ENCODE data around the gene ARHGEF39. TPM values are rescaled to one million over a fixed set of nuclear protein-coding genes. Genes with fewer than 3 reads are reported as not detected.
A peak's percentile ranks its signal among the peaks of the same experiment; 100 is the strongest.

The ARHGEF39 gene
- total RNA-seq, 2 experiments from 2014 or later, result 16.0 to 19.9 TPM

DNA sequence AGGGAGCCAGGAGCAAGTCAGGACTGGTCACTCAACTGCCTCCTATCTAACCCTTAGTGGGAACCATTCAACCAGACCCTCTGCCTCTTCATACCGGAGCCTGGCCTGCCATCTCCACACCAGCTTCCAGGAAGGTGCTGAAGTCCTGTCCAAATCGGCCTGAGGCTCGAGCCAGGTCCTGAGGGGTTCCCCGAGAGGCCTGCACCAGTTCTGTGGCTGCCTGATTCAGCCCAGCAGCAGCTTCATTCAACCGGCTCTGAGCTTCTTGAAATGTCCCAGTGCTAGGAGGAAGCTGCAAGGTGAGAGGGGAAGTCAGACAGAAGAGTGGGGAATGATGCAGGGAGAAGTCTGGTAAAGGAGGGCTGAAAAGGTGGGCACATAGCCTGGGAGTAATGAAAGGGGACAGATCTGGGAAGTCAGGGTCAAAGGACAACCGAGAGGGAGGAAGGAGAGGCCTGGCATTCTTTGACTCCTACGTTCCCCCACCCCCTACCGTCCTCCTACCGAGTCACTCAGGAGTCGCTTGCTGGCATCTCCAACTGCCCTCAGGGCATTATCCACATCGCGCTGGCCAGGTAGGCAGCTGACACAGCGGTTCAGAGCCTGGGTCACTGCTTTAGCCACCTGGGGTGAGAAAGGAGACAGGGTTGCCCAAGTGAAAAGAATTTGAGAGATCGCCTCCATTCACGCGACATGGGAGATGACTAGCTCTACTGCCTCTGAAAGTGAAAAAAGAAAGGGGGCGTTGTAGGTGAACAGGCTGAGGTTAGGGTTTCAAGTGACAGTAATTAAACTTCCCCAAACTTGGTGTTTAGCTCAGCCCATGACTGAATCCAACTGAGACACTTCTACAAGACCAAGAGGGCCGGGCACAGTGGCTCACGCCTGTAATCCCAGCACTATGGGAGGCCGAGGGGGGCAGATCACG lies 46.8 kb upstream of the ARHGEF39 start:
- Mint-ChIP-seq H3K9me3 (no peaks in the 10 kb centered on the region), H3K27ac (peak overlapping the region; percentile 28), H3K4me3 (no peak overlapping the region), H3K27me3 (no peaks in the 10 kb centered on the region), H3K4me1 (ENCODE audit: low read depth) (peaks cover 4% of the 10 kb centered on the region), H3K36me3 (ENCODE audit: low read depth) (peaks cover 60% of the 10 kb centered on the region)
- DNase-seq, result no peak
- intact Hi-C loops (cut with micrococcal nuclease), result no loop called here
- ATAC-seq, result no peak
- TF ChIP-seq, protein P1, sequence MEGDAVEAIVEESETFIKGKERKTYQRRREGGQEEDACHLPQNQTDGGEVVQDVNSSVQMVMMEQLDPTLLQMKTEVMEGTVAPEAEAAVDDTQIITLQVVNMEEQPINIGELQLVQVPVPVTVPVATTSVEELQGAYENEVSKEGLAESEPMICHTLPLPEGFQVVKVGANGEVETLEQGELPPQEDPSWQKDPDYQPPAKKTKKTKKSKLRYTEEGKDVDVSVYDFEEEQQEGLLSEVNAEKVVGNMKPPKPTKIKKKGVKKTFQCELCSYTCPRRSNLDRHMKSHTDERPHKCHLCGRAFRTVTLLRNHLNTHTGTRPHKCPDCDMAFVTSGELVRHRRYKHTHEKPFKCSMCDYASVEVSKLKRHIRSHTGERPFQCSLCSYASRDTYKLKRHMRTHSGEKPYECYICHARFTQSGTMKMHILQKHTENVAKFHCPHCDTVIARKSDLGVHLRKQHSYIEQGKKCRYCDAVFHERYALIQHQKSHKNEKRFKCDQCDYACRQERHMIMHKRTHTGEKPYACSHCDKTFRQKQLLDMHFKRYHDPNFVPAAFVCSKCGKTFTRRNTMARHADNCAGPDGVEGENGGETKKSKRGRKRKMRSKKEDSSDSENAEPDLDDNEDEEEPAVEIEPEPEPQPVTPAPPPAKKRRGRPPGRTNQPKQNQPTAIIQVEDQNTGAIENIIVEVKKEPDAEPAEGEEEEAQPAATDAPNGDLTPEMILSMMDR (IDR thresholded peaks at IDR 0.05), result no peak
- CTCF ChIA-PET, result interaction anchor here (0.8 to 15.2 kb wide), 5 partner anchors 16 to 95 kb away, joined by 3 to 121 read pairs (median 3); partner anchors contain the start of genes CCDC107 and RMRP
- POLR2A ChIA-PET, result interaction anchor here (0.6 to 2.1 kb wide), 2 partner anchors 15 to 16 kb away, joined by 4 to 6 read pairs; no protein-coding TSS in a partner anchor

- ChIA-PET POLR2A (interaction anchor here (2.1 kb wide), 1 partner anchor 14 kb away, joined by 6 read pairs; no protein-coding TSS in a partner anchor), CTCF (interaction anchor here (1.8 to 15.2 kb wide), 2 partner anchors 15 to 53 kb away, joined by 7 to 121 read pairs; partner anchors contain the start of genes CCDC107 and RMRP)
- no peak overlapping the region for H3K27ac Mint-ChIP-seq
- H3K27me3 Mint-ChIP-seq, result no peaks in the 10 kb centered on the region
- H3K4me1 Mint-ChIP-seq (ENCODE audit: low read depth), result peaks cover 4% of the 10 kb centered on the region
- ATAC-seq (no peak), DNase-seq (no peak)
- H3K4me3 Mint-ChIP-seq, result no peak overlapping the region
- no peaks in the 10 kb centered on the region for H3K9me3 Mint-ChIP-seq
- peaks cover 55% of the 10 kb centered on the region for H3K36me3 Mint-ChIP-seq (ENCODE audit: low read depth)
- TF ChIP-seq, protein P1 (IDR thresholded peaks at IDR 0.05), result no peak
- intact Hi-C loops (cut with micrococcal nuclease), result no loop called here
Measured at GRCh38 chr9:35710818-35711500, 46.0 kb upstream of the ARHGEF39 start.

GRCh38 chr9:35708146-35708545 lies 43.2 kb upstream of the ARHGEF39 start:
- H3K4me1 Mint-ChIP-seq (ENCODE audit: low read depth), result peaks cover 4% of the 10 kb centered on the region
- TF ChIP-seq, protein P1 (IDR thresholded peaks at IDR 0.05), result no peak
- intact Hi-C loops (cut with micrococcal nuclease), result no loop called here
- no peak overlapping the region for H3K4me3 Mint-ChIP-seq
- no peaks in the 10 kb centered on the region for H3K27me3 Mint-ChIP-seq
- ChIA-PET CTCF (interaction anchor here (0.9 to 15.2 kb wide), 2 partner anchors 12 to 16 kb away, joined by 3 to 121 read pairs; no protein-coding TSS in a partner anchor), POLR2A (interaction anchor here (0.9 to 1.6 kb wide), 2 partner anchors 11 to 13 kb away, joined by 3 to 4 read pairs; no protein-coding TSS in a partner anchor)
- H3K27ac Mint-ChIP-seq, result peak overlapping the region; percentile 3
- H3K9me3 Mint-ChIP-seq, result no peaks in the 10 kb centered on the region
- DNase-seq, result no peak
- H3K36me3 Mint-ChIP-seq (ENCODE audit: low read depth), result peaks cover 58% of the 10 kb centered on the region
- ATAC-seq, result no peak

GRCh38 chr9:35706951-35707350 lies 42.0 kb upstream of the ARHGEF39 start:
- H3K27ac Mint-ChIP-seq, result no peak overlapping the region

More at GRCh38 chr9:35706951-35707350, 42.0 kb upstream of the ARHGEF39 start:
- TF ChIP-seq, protein P1 (IDR thresholded peaks at IDR 0.05), result no peak
- no peaks in the 10 kb centered on the region for H3K9me3 Mint-ChIP-seq
- intact Hi-C loops (cut with micrococcal nuclease), result no loop called here
- ChIA-PET CTCF (interaction anchor here (0.9 to 15.2 kb wide), 3 partner anchors 11 to 20 kb away, joined by 3 to 121 read pairs (median 4); no protein-coding TSS in a partner anchor), POLR2A (no interaction called here)
- peaks cover 60% of the 10 kb centered on the region for H3K36me3 Mint-ChIP-seq (ENCODE audit: low read depth)
- no peaks in the 10 kb centered on the region for H3K27me3 Mint-ChIP-seq
- H3K4me1 Mint-ChIP-seq (ENCODE audit: low read depth), result peaks cover under 1% of the 10 kb centered on the region
- DNase-seq, result no peak
- no peak for ATAC-seq
- H3K4me3 Mint-ChIP-seq, result no peak overlapping the region

All from activated CD8-positive, alpha-beta T cell treated with anti-CD3 and anti-CD28 coated beads for 36 hours (primary cell).